ENCODE measurements around the gene ANAPC2.

- TF ChIP-seq CTCF (IDR thresholded peaks at IDR 0.05; ENCODE audit: low read length) (no peak), EZH2 (optimal IDR thresholded peaks at IDR 0.05; ENCODE audit: low read depth, low read length) (no peak), EZH2phosphoT487 (IDR thresholded peaks at IDR 0.05; ENCODE audit: low read length) (no peak)
Observed at GRCh38 chr9:137213160-137214060, 25.1 kb upstream of the ANAPC2 start.

Data from MM.1S (cell line).